IMR-90 (cell line): Measurements from ENCODE around the gene SRSF3. TPM values are rescaled to one million over a fixed set of nuclear protein-coding genes. Genes with fewer than 3 reads are reported as not detected.

Source experiments
- ATAC-seq: fragments of 200-7000 bp; cut with Tn5 transposase; 2 replicates; pipeline ENCODE4 v1.9.1; 2020; ENCODE audit warnings: low read depth, mild to moderate bottlenecking, moderate library complexity
- BruUV-seq: library from RNA; stranded (reverse); fragments of 400-500 nt; replicated peaks from 2 replicates; lab custom pipeline; 2021; lab: Mats Ljungman, UMichigan
- CTCF ChIA-PET: fragments of 300-600 bp; formaldehyde crosslinking; extraction: SDS; loops from one replicate; lab custom pipeline; 2021; ENCODE audit warnings: antibody characterized with exemption; lab: Yijun Ruan, JAX
- POLR2A ChIA-PET: fragments of 300-600 bp; sonication (Branson Sonifier 250); formaldehyde crosslinking; loops from one replicate; lab custom pipeline; 2022; ENCODE audit warnings: antibody characterized with exemption; ENCODE audit not compliant: unreplicated experiment; lab: Charles Lee
- DNase-seq: peaks from one replicate; pipeline ENCODE4 v3.0.0; 2013
- H2AFZ ChIP-seq: replicated peaks from 2 replicates; pipeline ENCODE3; 2013; ENCODE audit warnings: low read length, mild to moderate bottlenecking; ENCODE audit not compliant: poor library complexity
- H2AK5ac ChIP-seq: 2 replicates; pipeline ENCODE4 v1.6.1; 2013; ENCODE audit warnings: low read depth, low read length, inconsistent platforms
- H2AK9ac ChIP-seq: replicated peaks from 2 replicates; pipeline ENCODE3; 2013; ENCODE audit warnings: mild to moderate bottlenecking, low read depth, low read length, moderate library complexity; ENCODE audit not compliant: poor library complexity
- H2BK120ac ChIP-seq: 2 replicates; pipeline ENCODE4 v1.6.1; 2013; ENCODE audit warnings: low read depth, low read length, inconsistent platforms
- H2BK15ac ChIP-seq: 3 replicates; pipeline ENCODE4 v1.6.1; 2013; ENCODE audit warnings: low read depth, low read length, inconsistent platforms
- H2BK20ac ChIP-seq: 2 replicates; pipeline ENCODE4 v1.6.1; 2013; ENCODE audit warnings: low read depth, mild to moderate bottlenecking, inconsistent platforms, low read length, moderate library complexity
- H2BK5ac ChIP-seq: 2 replicates; pipeline ENCODE4 v1.6.1; 2013; ENCODE audit warnings: mild to moderate bottlenecking, low read depth, low read length, inconsistent platforms; ENCODE audit not compliant: poor library complexity, severe bottlenecking
- H3K14ac ChIP-seq: replicated peaks from 2 replicates; pipeline ENCODE4 v1.6.1; 2013; ENCODE audit warnings: low read depth, low read length, inconsistent platforms
- H3K18ac ChIP-seq: 2 replicates; pipeline ENCODE4 v1.6.1; 2013; ENCODE audit warnings: low read depth, low read length, control low read depth
- H3K23ac ChIP-seq: 2 replicates; pipeline ENCODE4 v1.6.1; 2013; ENCODE audit warnings: low read depth, low read length, inconsistent platforms
- H3K27ac ChIP-seq: 2 replicates; pipeline ENCODE4 v1.5.1; 2013; ENCODE audit warnings: mild to moderate bottlenecking, control low read depth, low read length; ENCODE audit not compliant: insufficient read depth
- H3K27me3 ChIP-seq: 2 replicates; pipeline ENCODE4 v1.6.1; 2013; ENCODE audit warnings: low read length; ENCODE audit not compliant: control insufficient read depth, insufficient read depth
- H3K36me3 ChIP-seq: 2 replicates; pipeline ENCODE4 v1.6.1; 2013; ENCODE audit warnings: low read length, mixed read lengths; ENCODE audit not compliant: control insufficient read depth, insufficient read depth
- H3K4ac ChIP-seq: 2 replicates; pipeline ENCODE4 v1.6.1; 2013; ENCODE audit warnings: low read depth, low read length, inconsistent platforms
- H3K4me1 ChIP-seq: 2 replicates; pipeline ENCODE4 v1.6.1; 2013; ENCODE audit warnings: low read length, mixed read lengths; ENCODE audit not compliant: control insufficient read depth, insufficient read depth
- H3K4me2 ChIP-seq: 2 replicates; pipeline ENCODE4 v1.6.1; 2013; ENCODE audit warnings: low read depth, mild to moderate bottlenecking, control low read depth, low read length, moderate library complexity
- H3K4me3 ChIP-seq: 2 replicates; pipeline ENCODE4 v1.5.1; 2013; ENCODE audit warnings: low read depth, mild to moderate bottlenecking, control low read depth, low read length, moderate library complexity; ENCODE audit not compliant: insufficient read depth
- H3K56ac ChIP-seq: 2 replicates; pipeline ENCODE4 v1.6.1; 2013; ENCODE audit warnings: low read length, inconsistent platforms; ENCODE audit not compliant: insufficient read depth; ENCODE audit errors: extremely low read depth
- H3K79me1 ChIP-seq, 2 experiments: 2 replicates each; pipeline ENCODE4 v1.6.1; 2013; ENCODE audit warnings: low read length in 2 of 2, inconsistent platforms in 1 of 2, low read depth in 1 of 2
- H3K9ac ChIP-seq: 2 replicates; pipeline ENCODE4 v1.6.1; 2013; ENCODE audit warnings: low read depth, low read length, control low read depth
- H3K9me1 ChIP-seq: 2 replicates; pipeline ENCODE4 v1.6.1; 2013; ENCODE audit warnings: low read length, inconsistent platforms; ENCODE audit not compliant: insufficient read depth
- H3K9me3 ChIP-seq: 2 replicates; pipeline ENCODE4 v1.6.1; 2013; ENCODE audit warnings: low read length; ENCODE audit not compliant: control insufficient read depth, insufficient read depth
- H4K20me1 ChIP-seq: 2 replicates; pipeline ENCODE4 v1.6.1; 2013; ENCODE audit warnings: low read length, inconsistent platforms; ENCODE audit not compliant: insufficient read depth
- H4K5ac ChIP-seq: 2 replicates; pipeline ENCODE4 v1.6.1; 2013; ENCODE audit warnings: mild to moderate bottlenecking, low read depth, low read length, control low read depth
- H4K8ac ChIP-seq, 2 experiments: 2 replicates each; pipeline ENCODE4 v1.6.1; 2013; ENCODE audit warnings: low read depth in 2 of 2, low read length in 2 of 2, control low read depth in 1 of 2, inconsistent platforms in 1 of 2
- H4K91ac ChIP-seq: 2 replicates; pipeline ENCODE4 v1.6.1; 2013; ENCODE audit warnings: low read depth, low read length, inconsistent platforms; ENCODE audit not compliant: insufficient read depth
- BHLHE40 ChIP-seq: fragments of 150-350 bp; IDR thresholded peaks from 2 replicates; pipeline ENCODE4 v1.6.1; 2016; ENCODE audit warnings: mild to moderate bottlenecking, low read depth, low read length
- CEBPB ChIP-seq: IDR thresholded peaks from 2 replicates; pipeline ENCODE4 v1.6.1; 2012; ENCODE audit warnings: low read depth, low read length, improper control_type of control experiment
- CHD1 ChIP-seq: IDR thresholded peaks from 2 replicates; pipeline ENCODE4 v1.6.1; 2012; ENCODE audit warnings: low read depth, low read length, improper control_type of control experiment
- CTCF ChIP-seq: conservative IDR thresholded peaks from 2 replicates; pipeline ENCODE4 v1.5.1; 2012; ENCODE audit warnings: mild to moderate bottlenecking, low read depth, low read length, improper control_type of control experiment
- ELK1 ChIP-seq: fragments of 150-350 bp; IDR thresholded peaks from 2 replicates; pipeline ENCODE4 v1.6.1; 2016; ENCODE audit warnings: low read depth, mild to moderate bottlenecking, low read length, moderate library complexity, borderline replicate concordance
- FOS ChIP-seq: fragments of 150-350 bp; IDR thresholded peaks from 2 replicates; pipeline ENCODE4 v1.6.1; 2016; ENCODE audit warnings: low read depth, low read length
- MAFK ChIP-seq: IDR thresholded peaks from 2 replicates; pipeline ENCODE4 v1.6.1; 2012; ENCODE audit warnings: low read depth, low read length, improper control_type of control experiment
- MAZ ChIP-seq: IDR thresholded peaks from 2 replicates; pipeline ENCODE4 v1.6.1; 2012; ENCODE audit warnings: low read depth, mild to moderate bottlenecking, low read length, improper control_type of control experiment, moderate library complexity, borderline replicate concordance
- NFE2L2 ChIP-seq: fragments of 150-350 bp; IDR thresholded peaks from 2 replicates; pipeline ENCODE4 v1.6.1; 2016; ENCODE audit warnings: low read depth, mild to moderate bottlenecking, low read length
- POLR2A ChIP-seq: IDR thresholded peaks from 2 replicates; pipeline ENCODE4 v1.6.1; 2012; ENCODE audit warnings: mild to moderate bottlenecking, low read depth, low read length
- RCOR1 ChIP-seq: IDR thresholded peaks from 2 replicates; pipeline ENCODE4 v1.6.1; 2012; ENCODE audit warnings: mild to moderate bottlenecking, low read length, improper control_type of control experiment; ENCODE audit not compliant: insufficient replicate concordance
- RFX5 ChIP-seq: IDR thresholded peaks from 2 replicates; pipeline ENCODE4 v1.8.0; 2012; ENCODE audit warnings: low read depth, mild to moderate bottlenecking, low read length, moderate library complexity
- SMC3 ChIP-seq: fragments of 150-350 bp; IDR thresholded peaks from 2 replicates; pipeline ENCODE4 v1.6.1; 2016; ENCODE audit warnings: low read depth, mild to moderate bottlenecking, antibody characterized with exemption, low read length, moderate library complexity
- USF2 ChIP-seq: fragments of 150-350 bp; IDR thresholded peaks from 2 replicates; pipeline ENCODE4 v1.6.1; 2017; ENCODE audit warnings: mild to moderate bottlenecking, antibody characterized with exemption, low read length, low read depth
- WGBS, 2 experiments: methylation state at CpG; one replicate each; pipeline versions ENCODE4 v1.1.5 to v1.1.7; 2013; ENCODE audit warnings: missing lambda C conversion rate in 2 of 2; ENCODE audit not compliant: insufficient read length in 1 of 2; ENCODE audit errors: extremely low coverage in 2 of 2; 5-methylcytosine and 5-hydroxymethylcytosine counted together
- dilution Hi-C: fragments of 300-500 bp; cut with HindIII; formaldehyde crosslinking; loops from one replicate; pipeline ENCODE4 v1.14.3; 2018; ENCODE audit warnings: low sequenced_read_pairs; ENCODE audit not compliant: unreplicated experiment
- in situ Hi-C: fragments of 300-500 bp; cut with MboI; formaldehyde crosslinking; loops from 3 replicates; pipeline ENCODE4 v1.14.3; 2019; ENCODE audit warnings: low sequenced_read_pairs, inconsistent platforms, mixed read lengths
- intact Hi-C: fragments of 100-400 bp; cut with micrococcal nuclease; formaldehyde crosslinking; loops from 2 replicates; pipeline ENCODE4 v1.10.0; 2022
- polyA plus RNA-seq, 3 experiments: library from polyadenylated mRNA; depleted of rRNA; stranded (reverse); fragments of >200 nt; gene quantifications; 2 replicates each; pipeline ENCODE4 v1.2.3, GENCODE V29; 2012; ENCODE audit warnings: low replicate concordance in 1 of 3
- total RNA-seq: library from RNA; depleted of rRNA; stranded (reverse); fragments of >200 nt; gene quantifications from 2 replicates; pipeline ENCODE4 v1.2.3, GENCODE V29; 2012

The SRSF3 gene
- total and polyA plus RNA-seq, 2 of the 4 experiments (the other 2 are of a cell fraction) = 237 to 297 TPM

- no peak for TF ChIP-seq CTCF
These were observed 3.9 kb upstream of the SRSF3 start (continued) for GRCh38 chr6:36590237-36590636.

GRCh38 chr6:36592221-36592655 is 1.9 kb upstream of the SRSF3 start:
- Histone ChIP-seq H2AK9ac (no peak overlapping the region), H4K5ac (no peak overlapping the region), H2BK120ac (no peak overlapping the region), H3K4me2 (no peak overlapping the region), H3K9ac (no peak overlapping the region), H3K4ac (no peak overlapping the region), H2AK5ac (no peak overlapping the region), H3K79me1 (peaks cover 13 to 26% of the 10 kb centered on the region in 2 experiments), H3K23ac (peak overlapping the region; percentile 14; the same call in 1 of the 2 replicates), H2AFZ (no peak overlapping the region), H3K14ac (no peak overlapping the region), H3K27ac (no peak overlapping the region), H3K4me1 (0 out of 2 replicates have a peak, but pooled peaks cover 1% of the 10 kb centered on the region), H3K9me1 (no peaks in the 10 kb centered on the region; the same call in 1 of the 2 replicates), H4K20me1 (peaks cover 31% of the 10 kb centered on the region), H3K18ac (no peak overlapping the region), H2BK5ac (no peak overlapping the region), H3K4me3 (no peak overlapping the region), H2BK20ac (no peak overlapping the region), H4K8ac (no peak overlapping the region), H3K36me3 (peaks cover 6% of the 10 kb centered on the region), H4K91ac (peak overlapping the region; percentile 36; the same call in 1 of the 2 replicates), H3K9me3 (no peaks in the 10 kb centered on the region), H2BK15ac (0 out of 3 replicates have a peak overlapping the region, but pooled peaks have one; percentile 22), H3K56ac (no peak overlapping the region), H3K27me3 (no peaks in the 10 kb centered on the region)
- intact Hi-C loops = no loop called here
- 80% methylated on average over 2 of the region's 12 CpGs; no CpG with 5 or more reads in 1 of the 2 experiments for WGBS, 2 experiments
- BruUV-seq = no TSS peak
- CTCF ChIA-PET = interaction anchor here (0.6 kb wide), 1 partner anchor 182 kb away, joined by 3 read pairs; no protein-coding TSS in a partner anchor
- ATAC-seq (no peak), DNase-seq (no peak)
- dilution Hi-C loops = no loop called here
- POLR2A ChIA-PET = no interaction called here
- in situ Hi-C loops = loop anchor here (5.0 kb wide), 1 partner anchor 45 kb away; the partner anchor contains the start of gene STK38
- TF ChIP-seq MAZ (no peak), SMC3 (no peak), RFX5 (no peak), MAFK (no peak), FOS (no peak), USF2 (no peak), CHD1 (no peak), BHLHE40 (no peak), CEBPB (no peak), ELK1 (no peak), RCOR1 (no peak), POLR2A (no peak), NFE2L2 (no peak)
